GM06990 (cell line): Measurements from ENCODE around the gene THOP1.

ENCODE experiments used
- DNase-seq: peaks from one replicate; pipeline ENCODE4 v3.0.0-alpha.2; 2011; ENCODE audit not compliant: insufficient read length; ENCODE audit errors: extremely low read depth
- H3K27me3 ChIP-seq: replicated peaks from 2 replicates; pipeline ENCODE4 v1.6.0; 2011; ENCODE audit warnings: low read length; ENCODE audit not compliant: control insufficient read depth, insufficient read depth
- H3K36me3 ChIP-seq: 2 replicates; pipeline ENCODE4 v1.5.1; 2011; ENCODE audit warnings: low read length; ENCODE audit not compliant: control insufficient read depth, insufficient read depth
- H3K4me3 ChIP-seq: replicated peaks from 2 replicates; pipeline ENCODE4 v1.5.1; 2011; ENCODE audit warnings: low read depth, mild to moderate bottlenecking, control low read depth, low read length
- CTCF ChIP-seq: IDR thresholded peaks from 2 replicates; pipeline ENCODE4 v1.5.1; 2011; ENCODE audit warnings: low read length, control low read depth, mild to moderate bottlenecking, inconsistent platforms; ENCODE audit not compliant: insufficient read depth, poor library complexity, severe bottlenecking

The THOP1 gene

GRCh38 chr19:2812414-2813234 is 27.3 kb downstream of the THOP1 start:
- H3K36me3 ChIP-seq, result peaks cover 42% of the 10 kb centered on the region
- TF ChIP-seq CTCF, result no peak
- H3K27me3 ChIP-seq, result no peaks in the 10 kb centered on the region
- no peak for DNase-seq
- no peak overlapping the region for H3K4me3 ChIP-seq

- H3K36me3 ChIP-seq, result peaks cover 36% of the 10 kb centered on the region
- H3K4me3 ChIP-seq, result no peak overlapping the region
- TF ChIP-seq CTCF, result no peak
- H3K27me3 ChIP-seq, result no peaks in the 10 kb centered on the region
- DNase-seq, result no peak
Measured at GRCh38 chr19:2813235-2814160, 28.2 kb downstream of the THOP1 start.

GRCh38 chr19:2814426-2814825 is 29.1 kb downstream of the THOP1 start:
- H3K36me3 ChIP-seq, result peaks cover 30% of the 10 kb centered on the region

GRCh38 chr19:2815191-2815614 is 29.9 kb downstream of the THOP1 start:
- Histone ChIP-seq H3K27me3 (no peaks in the 10 kb centered on the region), H3K36me3 (peaks cover 22% of the 10 kb centered on the region), H3K4me3 (no peak overlapping the region)
- no peak for TF ChIP-seq CTCF
- DNase-seq, result no peak

More at GRCh38 chr19:2814426-2814825, 29.1 kb downstream of the THOP1 start:
- Histone ChIP-seq H3K4me3 (no peak overlapping the region), H3K27me3 (no peaks in the 10 kb centered on the region)
- TF ChIP-seq CTCF, result no peak
- no peak for DNase-seq

- DNase-seq, result no peak
- H3K4me3 ChIP-seq, result no peak overlapping the region
- TF ChIP-seq CTCF, result no peak
- peaks cover 17% of the 10 kb centered on the region for H3K36me3 ChIP-seq
- no peaks in the 10 kb centered on the region for H3K27me3 ChIP-seq
Measured at GRCh38 chr19:2815923-2816322, 30.6 kb downstream of the THOP1 start.
